SIG-M5 treated with dmso at 0.1 percent for 504 hours (cell line): Measurements from ENCODE around the gene ZBED3.
A peak's percentile ranks its signal among the peaks of the same experiment; 100 is the strongest.
"Not testable (repeated sequence)": the region's sequence is repeated elsewhere in the genome, so short reads cannot be mapped to it uniquely, and the experiment has no call there.

Source experiments
- DNase-seq: peaks from one replicate; lab custom pipeline; 2025; ENCODE audit not compliant: unreplicated experiment; lab: John Stamatoyannopoulos, UW

Gene ZBED3

GRCh38 chr5:77080479-77080878 is 6.6 kb downstream of the ZBED3 start:
- not testable (repeated sequence) for DNase-seq

GRCh38 chr5:77077829-77078176 is 9.3 kb downstream of the ZBED3 start:
- no peak for DNase-seq

- peak; percentile 58 for DNase-seq
These were observed 9.9 kb downstream of the ZBED3 start for GRCh38 chr5:77076961-77077828.

GRCh38 chr5:77074745-77075144 is 12.3 kb downstream of the ZBED3 start:
- DNase-seq: no peak

- DNase-seq: no peak
These were observed 13.4 kb downstream of the ZBED3 start for GRCh38 chr5:77073667-77074066.

- peak; percentile 32 for DNase-seq
These were observed 20.2 kb downstream of the ZBED3 start for GRCh38 chr5:77066823-77067442.

- peak; percentile 87 for DNase-seq
These were observed 20.9 kb downstream of the ZBED3 start for GRCh38 chr5:77066184-77066583.

- DNase-seq: peak; percentile 74
These were observed 21.8 kb downstream of the ZBED3 start for GRCh38 chr5:77065256-77065655.

- no peak for DNase-seq
These were observed 23.0 kb downstream of the ZBED3 start for GRCh38 chr5:77064040-77064439.

GRCh38 chr5:77046416-77047073 is 40.5 kb downstream of the ZBED3 start:
- DNase-seq: no peak

- no peak for DNase-seq
These were observed 51.1 kb downstream of the ZBED3 start for GRCh38 chr5:77035950-77036349.

GRCh38 chr5:77033338-77033737 is 53.7 kb downstream of the ZBED3 start:
- no peak for DNase-seq

GRCh38 chr5:77032635-77033034 is 54.5 kb downstream of the ZBED3 start:
- no peak for DNase-seq

- DNase-seq: no peak
These were observed 55.2 kb downstream of the ZBED3 start for GRCh38 chr5:77031891-77032290.

- peak; percentile 96 for DNase-seq
These were observed 56.7 kb downstream of the ZBED3 start, which contains the start of gene AGGF1 for GRCh38 chr5:77030097-77031071. Gene AGGF1 (plus strand): TSS chr5:77030404. CDS start chr5:77030767, 363 bp downstream.

GRCh38 chr5:77029376-77029885 is 57.7 kb downstream of the ZBED3 start:
- peak; percentile 2 for DNase-seq

- DNase-seq: no peak
These were observed 58.3 kb downstream of the ZBED3 start for GRCh38 chr5:77028631-77029375.

GRCh38 chr5:77024490-77024889 is 62.6 kb downstream of the ZBED3 start:
- no peak for DNase-seq

GRCh38 chr5:77022511-77023417 is 64.3 kb downstream of the ZBED3 start:
- DNase-seq: no peak
